H9 (cell line): ENCODE data around the gene UNC80. TPM values are rescaled to one million over a fixed set of nuclear protein-coding genes. Genes with fewer than 3 reads are reported as not detected.
"Not testable (repeated sequence)": the region's sequence is repeated elsewhere in the genome, so short reads cannot be mapped to it uniquely, and the experiment has no call there.

Experiments used
- DNase-seq: peaks from one replicate; pipeline ENCODE4 v3.0.0-alpha.2; 2017
- H2AFZ ChIP-seq: one replicate; pipeline ENCODE4 v1.6.1; 2013; ENCODE audit warnings: mild to moderate bottlenecking, low read length, control low read depth, moderate library complexity
- H2AK5ac ChIP-seq: 2 replicates; pipeline ENCODE4 v1.6.1; 2013; ENCODE audit warnings: low read length, control low read depth, mixed read lengths; ENCODE audit not compliant: insufficient read length
- H2BK120ac ChIP-seq: one replicate; pipeline ENCODE4 v1.6.1; 2013; ENCODE audit warnings: low read depth, mild to moderate bottlenecking, low read length, control low read depth, inconsistent platforms; ENCODE audit not compliant: poor library complexity, severe bottlenecking
- H2BK12ac ChIP-seq: 2 replicates; pipeline ENCODE4 v1.6.1; 2013; ENCODE audit warnings: low read length, control low read depth, mixed read lengths, low read depth; ENCODE audit not compliant: insufficient read length
- H2BK15ac ChIP-seq: 2 replicates; pipeline ENCODE4 v1.6.1; 2013; ENCODE audit warnings: low read depth, low read length, control low read depth
- H2BK20ac ChIP-seq: one replicate; pipeline ENCODE4 v1.6.1; 2013; ENCODE audit warnings: low read depth, mild to moderate bottlenecking, low read length, control low read depth, inconsistent platforms; ENCODE audit not compliant: poor library complexity, severe bottlenecking
- H2BK5ac ChIP-seq: 2 replicates; pipeline ENCODE4 v1.6.1; 2013; ENCODE audit warnings: low read length, control low read depth, mixed read lengths; ENCODE audit not compliant: insufficient read length
- H3K14ac ChIP-seq: 2 replicates; pipeline ENCODE4 v1.6.1; 2013; ENCODE audit warnings: low read length, control low read depth; ENCODE audit not compliant: insufficient read depth
- H3K18ac ChIP-seq: 2 replicates; pipeline ENCODE4 v1.6.1; 2013; ENCODE audit warnings: low read depth, mild to moderate bottlenecking, mixed read lengths, low read length, control low read depth; ENCODE audit not compliant: insufficient read length
- H3K23ac ChIP-seq: 2 replicates; pipeline ENCODE4 v1.6.1; 2013; ENCODE audit warnings: low read length, control low read depth, mixed read lengths, low read depth; ENCODE audit not compliant: insufficient read length
- H3K23me2 ChIP-seq: 2 replicates; pipeline ENCODE4 v1.6.1; 2013; ENCODE audit warnings: low read depth, mild to moderate bottlenecking, mixed read lengths, low read length, control low read depth; ENCODE audit not compliant: insufficient read length, poor library complexity, severe bottlenecking
- H3K27ac ChIP-seq: 2 replicates; pipeline ENCODE4 v1.5.1; 2013; ENCODE audit warnings: low read length, control low read depth, mixed read lengths, low read depth; ENCODE audit not compliant: insufficient read length
- H3K27me3 ChIP-seq: 2 replicates; pipeline ENCODE4 v1.6.1; 2013; ENCODE audit warnings: low read length, control low read depth, inconsistent platforms; ENCODE audit not compliant: insufficient read depth
- H3K4ac ChIP-seq: 2 replicates; pipeline ENCODE4 v1.6.1; 2013; ENCODE audit warnings: low read depth, mild to moderate bottlenecking, control low read depth, inconsistent platforms, low read length, moderate library complexity
- H3K4me1 ChIP-seq: 2 replicates; pipeline ENCODE4 v1.6.1; 2013; ENCODE audit warnings: low read length, control low read depth, inconsistent platforms; ENCODE audit not compliant: insufficient read depth
- H3K4me2 ChIP-seq: 2 replicates; pipeline ENCODE4 v1.6.1; 2013; ENCODE audit warnings: low read length, control low read depth, mixed read lengths; ENCODE audit not compliant: insufficient read length, insufficient read depth
- H3K56ac ChIP-seq: 2 replicates; pipeline ENCODE4 v1.6.1; 2013; ENCODE audit warnings: low read depth, mild to moderate bottlenecking, mixed read lengths, low read length, control low read depth; ENCODE audit not compliant: insufficient read length
- H3K79me1 ChIP-seq: 2 replicates; pipeline ENCODE4 v1.6.1; 2013; ENCODE audit warnings: low read depth, mild to moderate bottlenecking, moderate library complexity, low read length, control low read depth, inconsistent platforms; ENCODE audit not compliant: insufficient read depth, poor library complexity, severe bottlenecking
- H3K79me2 ChIP-seq: 2 replicates; pipeline ENCODE4 v1.6.1; 2013; ENCODE audit warnings: low read length, control low read depth, inconsistent platforms; ENCODE audit not compliant: insufficient read depth
- H3K9ac ChIP-seq: 2 replicates; pipeline ENCODE4 v1.6.1; 2013; ENCODE audit warnings: low read length, control low read depth, mixed read lengths; ENCODE audit not compliant: insufficient read length; ENCODE audit errors: extremely low read depth
- H3K9me3 ChIP-seq: one replicate; pipeline ENCODE4 v1.6.1; 2013; ENCODE audit warnings: low read depth, low read length, inconsistent platforms; ENCODE audit not compliant: control insufficient read depth
- H3T11ph ChIP-seq: one replicate; pipeline ENCODE4 v1.6.1; 2013; ENCODE audit warnings: mild to moderate bottlenecking, low read length, control low read depth, inconsistent platforms
- H4K20me1 ChIP-seq: one replicate; pipeline ENCODE4 v1.6.1; 2013; ENCODE audit not compliant: control insufficient read depth, insufficient read length, insufficient read depth
- H4K5ac ChIP-seq: 2 replicates; pipeline ENCODE4 v1.6.1; 2013; ENCODE audit warnings: low read depth, mild to moderate bottlenecking, mixed read lengths, low read length, control low read depth; ENCODE audit not compliant: insufficient read length
- H4K8ac ChIP-seq: replicated peaks from 2 replicates; pipeline ENCODE4 v1.6.1; 2013; ENCODE audit warnings: low read length, control low read depth, mixed read lengths, low read depth; ENCODE audit not compliant: insufficient read length
- H4K91ac ChIP-seq: 2 replicates; pipeline ENCODE4 v1.6.1; 2013; ENCODE audit warnings: low read depth, mild to moderate bottlenecking, moderate library complexity, mixed read lengths, low read length, control low read depth; ENCODE audit not compliant: insufficient read length
- H3K27ac Mint-ChIP-seq, 3 experiments: 2 replicates in 2 of 3; 3 replicates in 1 of 3; pipeline ENCODE4 v1.8.0; 2020 to 2021; ENCODE audit warnings: mixed read lengths in 3 of 3, mild to moderate bottlenecking in 1 of 3, moderate library complexity in 1 of 3
- H3K27me3 Mint-ChIP-seq: 2 replicates; pipeline ENCODE4 v1.8.0; 2021; ENCODE audit warnings: low read depth, mild to moderate bottlenecking, moderate library complexity, mixed read lengths
- H3K36me3 Mint-ChIP-seq, 3 experiments: 2 replicates in 2 of 3; 3 replicates in 1 of 3; pipeline ENCODE4 v1.8.0; 2020 to 2021; ENCODE audit warnings: low read depth in 3 of 3, mixed read lengths in 3 of 3; ENCODE audit not compliant: insufficient read depth in 1 of 3
- H3K4me1 Mint-ChIP-seq, 2 experiments: 2 replicates each; pipeline ENCODE4 v1.8.0; 2020; ENCODE audit warnings: mixed read lengths in 2 of 2
- H3K4me3 Mint-ChIP-seq, 2 experiments: 2 replicates in 1 of 2; 3 replicates in 1 of 2; pipeline ENCODE4 v1.8.0; 2020 to 2021; ENCODE audit warnings: mild to moderate bottlenecking in 2 of 2, mixed read lengths in 2 of 2, moderate library complexity in 1 of 2
- H3K9me3 Mint-ChIP-seq, 2 experiments: 2 replicates in 1 of 2; 3 replicates in 1 of 2; pipeline ENCODE4 v1.8.0; 2020; ENCODE audit warnings: mild to moderate bottlenecking in 2 of 2, mixed read lengths in 2 of 2, moderate library complexity in 1 of 2
- WGBS: extraction: QIAGEN DNeasy Blood & Tissue Kit; methylation state at CpG from one replicate; pipeline ENCODE4 v1.1.7; 2013; ENCODE audit warnings: missing lambda C conversion rate, low lambda C conversion rate, mixed read lengths; ENCODE audit not compliant: insufficient read length; ENCODE audit errors: extremely low coverage; 5-methylcytosine and 5-hydroxymethylcytosine counted together
- total RNA-seq: library from RNA; stranded (reverse); gene quantifications from 2 replicates; pipeline ENCODE4 v1.2.1, GENCODE V29; 2021
- TF ChIP-seq, protein P1 (sequence below): fragments of 200-600 bp; sonication (generic); conservative IDR thresholded peaks from 3 replicates; pipeline ENCODE4 v1.8.0; 2021; ENCODE audit warnings: antibody characterized with exemption, mild to moderate bottlenecking

UNC80 gene
- total RNA-seq, 1 experiment from 2014 or later: 0.52 TPM

DNA sequence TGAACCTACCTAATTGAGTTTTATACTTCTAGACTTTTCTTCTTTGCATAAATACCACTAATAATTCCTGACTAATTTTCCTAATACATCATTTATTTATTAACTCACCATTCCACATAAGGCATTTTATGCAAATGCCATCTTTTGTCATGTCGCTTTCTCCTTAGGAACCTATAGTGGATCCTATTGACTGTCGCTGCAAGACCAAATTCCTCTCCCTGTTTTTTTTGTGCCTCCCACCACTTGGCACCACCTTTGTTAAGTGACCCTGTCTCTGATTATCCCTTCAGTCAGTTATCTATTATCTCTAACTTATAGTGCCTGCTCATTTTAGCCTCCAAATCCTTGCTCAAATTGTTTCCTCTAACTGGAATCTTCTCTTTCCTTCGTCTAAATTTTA is 19.5 kb downstream of the UNC80 start:
- WGBS: no CpG with 5 or more reads among the region's 3 CpGs
- no peak overlapping the region for H2BK15ac ChIP-seq

DNA sequence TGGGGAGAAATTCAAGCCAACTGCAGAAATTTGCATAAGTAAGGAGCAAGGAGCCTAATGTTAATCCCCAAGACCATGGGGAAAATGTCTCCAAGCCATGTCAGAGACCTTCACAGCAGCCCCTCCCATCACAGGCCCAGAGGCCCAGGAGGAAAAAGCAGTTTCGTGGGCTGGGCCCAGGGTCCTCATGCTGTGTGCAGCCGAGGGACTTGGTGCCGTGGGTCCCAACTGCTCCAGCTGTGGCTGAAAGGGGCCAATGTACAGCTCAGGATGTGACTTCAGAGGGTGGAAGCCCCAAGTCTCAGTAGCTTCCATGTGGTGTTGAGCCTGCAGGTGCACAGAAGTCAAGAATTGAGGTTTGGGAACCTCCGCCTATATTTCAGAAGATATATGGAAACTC is 23.8 kb downstream of the UNC80 start:
- H2AFZ ChIP-seq, H3K27me3 Mint-ChIP-seq, H4K91ac ChIP-seq, H3K9ac ChIP-seq, H3K27me3 ChIP-seq, H2BK12ac ChIP-seq, H3K79me2 ChIP-seq, H3K4ac ChIP-seq, H4K20me1 ChIP-seq, H3K4me3 Mint-ChIP-seq, H3K27ac Mint-ChIP-seq, H2AK5ac ChIP-seq, H4K8ac ChIP-seq, H3K27ac ChIP-seq, H3K23me2 ChIP-seq, DNase-seq, H2BK20ac ChIP-seq, H3K79me1 ChIP-seq, H3K14ac ChIP-seq, H2BK15ac ChIP-seq, H3K56ac ChIP-seq, H2BK5ac ChIP-seq, H3K4me1 ChIP-seq, H3T11ph ChIP-seq, H3K4me2 ChIP-seq, H3K23ac ChIP-seq, H3K18ac ChIP-seq, H2BK120ac ChIP-seq, H3K9me3 ChIP-seq, H4K5ac ChIP-seq: not testable (repeated sequence)
- Mint-ChIP-seq H3K4me1 (peaks cover 13 to 17% of the 10 kb centered on the region in 2 experiments), H3K9me3 (peaks cover 7 to 14% of the 10 kb centered on the region in 2 experiments; a peak in 3 of 5 replicates), H3K36me3 (peaks cover 5 to 27% (median 19%) of the 10 kb centered on the region in 3 experiments; a peak in 6 of 7 replicates)
- no CpG with 5 or more reads among the region's 4 CpGs for WGBS

More for the DNA sequence above, 19.5 kb downstream of the UNC80 start:
- Histone ChIP-seq H4K91ac (no peak overlapping the region), H2BK20ac (no peak overlapping the region), H4K5ac (no peak overlapping the region), H4K8ac (no peak overlapping the region), H3K27me3 (no peaks in the 10 kb centered on the region), H3K9me3 (no peaks in the 10 kb centered on the region), H2BK5ac (no peak overlapping the region), H3K27ac (no peak overlapping the region), H3K4me1 (no peaks in the 10 kb centered on the region; the same call in 1 of the 2 replicates), H3K56ac (no peak overlapping the region), H3T11ph (no peak overlapping the region), H3K18ac (no peak overlapping the region), H3K79me2 (no peaks in the 10 kb centered on the region), H3K9ac (no peak overlapping the region), H2AK5ac (no peak overlapping the region), H2AFZ (no peak overlapping the region), H3K23ac (no peak overlapping the region), H3K23me2 (no peaks in the 10 kb centered on the region), H2BK120ac (no peak overlapping the region), H2BK12ac (no peak overlapping the region), H3K14ac (no peak overlapping the region), H3K4me2 (no peak overlapping the region), H3K79me1 (no peaks in the 10 kb centered on the region), H4K20me1 (no peaks in the 10 kb centered on the region), H3K4ac (no peak overlapping the region)
- no peak for DNase-seq
- Mint-ChIP-seq H3K4me3 (no peak overlapping the region), H3K4me1 (peaks cover 20 to 21% of the 10 kb centered on the region in 2 experiments), H3K27me3 (no peaks in the 10 kb centered on the region; the same call in 1 of the 2 replicates), H3K27ac (peak overlapping the region in 2 of 3 experiments; percentile 49 to 74; a peak in 4 of 7 replicates), H3K36me3 (peaks cover 3 to 7% (median 7%) of the 10 kb centered on the region in 3 experiments; a peak in 5 of 7 replicates), H3K9me3 (peaks cover 0 to 5% of the 10 kb centered on the region in 2 experiments; a peak in 2 of 5 replicates)
- TF ChIP-seq, protein P1, sequence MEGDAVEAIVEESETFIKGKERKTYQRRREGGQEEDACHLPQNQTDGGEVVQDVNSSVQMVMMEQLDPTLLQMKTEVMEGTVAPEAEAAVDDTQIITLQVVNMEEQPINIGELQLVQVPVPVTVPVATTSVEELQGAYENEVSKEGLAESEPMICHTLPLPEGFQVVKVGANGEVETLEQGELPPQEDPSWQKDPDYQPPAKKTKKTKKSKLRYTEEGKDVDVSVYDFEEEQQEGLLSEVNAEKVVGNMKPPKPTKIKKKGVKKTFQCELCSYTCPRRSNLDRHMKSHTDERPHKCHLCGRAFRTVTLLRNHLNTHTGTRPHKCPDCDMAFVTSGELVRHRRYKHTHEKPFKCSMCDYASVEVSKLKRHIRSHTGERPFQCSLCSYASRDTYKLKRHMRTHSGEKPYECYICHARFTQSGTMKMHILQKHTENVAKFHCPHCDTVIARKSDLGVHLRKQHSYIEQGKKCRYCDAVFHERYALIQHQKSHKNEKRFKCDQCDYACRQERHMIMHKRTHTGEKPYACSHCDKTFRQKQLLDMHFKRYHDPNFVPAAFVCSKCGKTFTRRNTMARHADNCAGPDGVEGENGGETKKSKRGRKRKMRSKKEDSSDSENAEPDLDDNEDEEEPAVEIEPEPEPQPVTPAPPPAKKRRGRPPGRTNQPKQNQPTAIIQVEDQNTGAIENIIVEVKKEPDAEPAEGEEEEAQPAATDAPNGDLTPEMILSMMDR: no peak
